ENCODE data around the gene SERBP1.

SERBP1 gene

GRCh38 chr1:67464058-67464457, 33.9 kb upstream of the SERBP1 start:
- Histone ChIP-seq H3K36me3 (ENCODE audit: control insufficient read depth, low read length) (no peaks in the 10 kb centered on the region), H3K4me3 (ENCODE audit: low read length) (no peak overlapping the region), H3K9me3 (ENCODE audit: control insufficient read depth, insufficient read depth, low read length) (no peaks in the 10 kb centered on the region), H3K9me2 (replicated peaks; ENCODE audit: control insufficient read depth, low read length) (no peaks in the 10 kb centered on the region), H3F3A (ENCODE audit: control insufficient read depth, insufficient read depth) (no peaks in the 10 kb centered on the region), H3K79me2 (ENCODE audit: control insufficient read depth, low read length) (no peaks in the 10 kb centered on the region), H3K27me3 (ENCODE audit: control insufficient read depth, low read length) (peaks cover 14% of the 10 kb centered on the region), H3K27ac (ENCODE audit: low read depth, low read length) (no peak overlapping the region), H3K4me1 (ENCODE audit: control insufficient read depth, low read length) (no peaks in the 10 kb centered on the region), H4K20me1 (ENCODE audit: control insufficient read depth, insufficient read depth, low read depth, low read length) (no peaks in the 10 kb centered on the region), H3K4me2 (ENCODE audit: low read length) (no peak overlapping the region)
- TF ChIP-seq EZH2phosphoT487 (IDR thresholded peaks at IDR 0.05; ENCODE audit: borderline replicate concordance, low read length) = no peak
- no peak for TF ChIP-seq CTCF (IDR thresholded peaks at IDR 0.05; ENCODE audit: low read depth, low read length, poor library complexity, severe bottlenecking)

GRCh38 chr1:67463298-67463955, 33.2 kb upstream of the SERBP1 start:
- H3F3A ChIP-seq (ENCODE audit: control insufficient read depth, insufficient read depth) = no peaks in the 10 kb centered on the region
- H3K9me3 ChIP-seq (ENCODE audit: control insufficient read depth, insufficient read depth, low read length) = no peaks in the 10 kb centered on the region
- no peaks in the 10 kb centered on the region for H3K9me2 ChIP-seq (replicated peaks; ENCODE audit: control insufficient read depth, low read length)
- H3K79me2 ChIP-seq (ENCODE audit: control insufficient read depth, low read length) = no peaks in the 10 kb centered on the region
- H4K20me1 ChIP-seq (ENCODE audit: control insufficient read depth, insufficient read depth, low read depth, low read length) = no peaks in the 10 kb centered on the region
- TF ChIP-seq CTCF (IDR thresholded peaks at IDR 0.05; ENCODE audit: low read depth, low read length, poor library complexity, severe bottlenecking) = no peak
- no peak for TF ChIP-seq EZH2phosphoT487 (IDR thresholded peaks at IDR 0.05; ENCODE audit: borderline replicate concordance, low read length)
- no peaks in the 10 kb centered on the region for H3K36me3 ChIP-seq (ENCODE audit: control insufficient read depth, low read length)
- peaks cover 14% of the 10 kb centered on the region for H3K27me3 ChIP-seq (ENCODE audit: control insufficient read depth, low read length)
- H3K4me1 ChIP-seq (ENCODE audit: control insufficient read depth, low read length) = no peaks in the 10 kb centered on the region
- no peak overlapping the region for H3K4me3 ChIP-seq (ENCODE audit: low read length)
- no peak overlapping the region for H3K4me2 ChIP-seq (ENCODE audit: low read length)
- H3K27ac ChIP-seq (ENCODE audit: low read depth, low read length) = no peak overlapping the region

- no peaks in the 10 kb centered on the region for H3K9me3 ChIP-seq (ENCODE audit: control insufficient read depth, insufficient read depth, low read length)
- no peak overlapping the region for H3K27ac ChIP-seq (ENCODE audit: low read depth, low read length)
- H3K9me2 ChIP-seq (replicated peaks; ENCODE audit: control insufficient read depth, low read length) = no peaks in the 10 kb centered on the region
- no peaks in the 10 kb centered on the region for H4K20me1 ChIP-seq (ENCODE audit: control insufficient read depth, insufficient read depth, low read depth, low read length)
- H3F3A ChIP-seq (ENCODE audit: control insufficient read depth, insufficient read depth) = no peaks in the 10 kb centered on the region
- no peak for TF ChIP-seq CTCF (IDR thresholded peaks at IDR 0.05; ENCODE audit: low read depth, low read length, poor library complexity, severe bottlenecking)
- TF ChIP-seq EZH2phosphoT487 (IDR thresholded peaks at IDR 0.05; ENCODE audit: borderline replicate concordance, low read length) = no peak
- peaks cover 14% of the 10 kb centered on the region for H3K27me3 ChIP-seq (ENCODE audit: control insufficient read depth, low read length)
- H3K4me1 ChIP-seq (ENCODE audit: control insufficient read depth, low read length) = no peaks in the 10 kb centered on the region
- H3K4me3 ChIP-seq (ENCODE audit: low read length) = no peak overlapping the region
- no peaks in the 10 kb centered on the region for H3K36me3 ChIP-seq (ENCODE audit: control insufficient read depth, low read length)
- no peaks in the 10 kb centered on the region for H3K79me2 ChIP-seq (ENCODE audit: control insufficient read depth, low read length)
- H3K4me2 ChIP-seq (ENCODE audit: low read length) = no peak overlapping the region
Observed at GRCh38 chr1:67460676-67461500, 30.7 kb upstream of the SERBP1 start.
